Activated naive CD8-positive, alpha-beta T cell treated with anti-CD3 and anti-CD28 coated beads for 36 hours (primary cell): ENCODE data around the gene PLXNB2. TPM values are rescaled to one million over a fixed set of nuclear protein-coding genes. Genes with fewer than 3 reads are reported as not detected.
A peak's percentile ranks its signal among the peaks of the same experiment; 100 is the strongest.

ENCODE experiments used
- DNase-seq: peaks from one replicate; pipeline ENCODE4 v3.0.0; 2021
- H3K27ac Mint-ChIP-seq: one replicate; pipeline ENCODE4 v1.8.0; 2022; ENCODE audit warnings: mild to moderate bottlenecking, moderate library complexity, mixed read lengths
- H3K27me3 Mint-ChIP-seq: one replicate; pipeline ENCODE4 v1.8.0; 2022; ENCODE audit warnings: mild to moderate bottlenecking, mixed read lengths
- H3K36me3 Mint-ChIP-seq: one replicate; pipeline ENCODE4 v1.8.0; 2021; ENCODE audit warnings: mild to moderate bottlenecking, mixed read lengths
- H3K4me1 Mint-ChIP-seq: one replicate; pipeline ENCODE4 v1.8.0; 2021; ENCODE audit warnings: mixed read lengths
- H3K4me3 Mint-ChIP-seq: one replicate; pipeline ENCODE4 v1.8.0; 2022; ENCODE audit warnings: mild to moderate bottlenecking, moderate library complexity, mixed read lengths
- H3K9me3 Mint-ChIP-seq: one replicate; pipeline ENCODE4 v1.8.0; 2022; ENCODE audit warnings: mixed read lengths
- total RNA-seq, 2 experiments: library from RNA; stranded (reverse); gene quantifications; one replicate each; pipeline ENCODE4 v1.2.3, GENCODE V29; 2021

The PLXNB2 gene
- total RNA-seq, 2 experiments from 2014 or later, result 16.1 to 16.8 TPM

- H3K27me3 Mint-ChIP-seq, result peaks cover 22% of the 10 kb centered on the region
- H3K4me1 Mint-ChIP-seq, result no peaks in the 10 kb centered on the region
- no peaks in the 10 kb centered on the region for H3K36me3 Mint-ChIP-seq
- no peak overlapping the region for H3K4me3 Mint-ChIP-seq
- H3K9me3 Mint-ChIP-seq, result no peaks in the 10 kb centered on the region
- no peak for DNase-seq
- no peak overlapping the region for H3K27ac Mint-ChIP-seq
These were observed 51.1 kb downstream of the PLXNB2 start for GRCh38 chr22:50256258-50256862.

GRCh38 chr22:50255607-50256006 is 51.8 kb downstream of the PLXNB2 start:
- Mint-ChIP-seq H3K9me3 (no peaks in the 10 kb centered on the region), H3K27ac (no peak overlapping the region)

DNA sequence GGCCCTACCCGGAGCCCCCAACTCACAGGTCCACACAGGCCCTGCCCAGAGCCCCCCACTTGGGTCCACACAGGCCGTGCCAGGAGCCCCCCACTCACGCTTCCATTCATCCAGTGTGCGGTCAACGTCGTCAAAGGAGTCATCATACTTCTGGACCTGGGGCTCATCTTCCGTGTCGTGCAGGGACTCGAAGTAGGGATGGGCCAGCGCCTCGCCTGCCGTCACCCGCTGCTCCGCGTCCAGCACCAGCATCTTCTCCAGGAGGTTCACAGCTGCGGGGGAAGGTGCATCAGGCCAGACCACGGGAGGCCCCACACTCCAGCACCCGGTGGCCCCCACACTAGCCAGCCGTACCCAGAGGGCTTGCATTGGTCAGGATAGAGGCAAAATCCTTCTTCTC is 52.3 kb downstream of the PLXNB2 start:
- no peak overlapping the region for H3K4me3 Mint-ChIP-seq
- H3K4me1 Mint-ChIP-seq, result peaks cover 5% of the 10 kb centered on the region
- no peaks in the 10 kb centered on the region for H3K9me3 Mint-ChIP-seq
- peaks cover 16% of the 10 kb centered on the region for H3K27me3 Mint-ChIP-seq
- H3K36me3 Mint-ChIP-seq, result no peaks in the 10 kb centered on the region
- DNase-seq, result no peak
- no peak overlapping the region for H3K27ac Mint-ChIP-seq

More at GRCh38 chr22:50255607-50256006, 51.8 kb downstream of the PLXNB2 start:
- Mint-ChIP-seq H3K27me3 (peaks cover 21% of the 10 kb centered on the region), H3K4me3 (no peak overlapping the region), H3K36me3 (no peaks in the 10 kb centered on the region), H3K4me1 (peaks cover 1% of the 10 kb centered on the region)
- no peak for DNase-seq

GRCh38 chr22:50253941-50254340 is 53.5 kb downstream of the PLXNB2 start:
- H3K27me3 Mint-ChIP-seq, result peaks cover 4% of the 10 kb centered on the region
- DNase-seq, result no peak
- H3K4me3 Mint-ChIP-seq, result no peak overlapping the region
- no peak overlapping the region for H3K27ac Mint-ChIP-seq
- no peaks in the 10 kb centered on the region for H3K36me3 Mint-ChIP-seq
- H3K9me3 Mint-ChIP-seq, result no peaks in the 10 kb centered on the region
- peaks cover 5% of the 10 kb centered on the region for H3K4me1 Mint-ChIP-seq

DNA sequence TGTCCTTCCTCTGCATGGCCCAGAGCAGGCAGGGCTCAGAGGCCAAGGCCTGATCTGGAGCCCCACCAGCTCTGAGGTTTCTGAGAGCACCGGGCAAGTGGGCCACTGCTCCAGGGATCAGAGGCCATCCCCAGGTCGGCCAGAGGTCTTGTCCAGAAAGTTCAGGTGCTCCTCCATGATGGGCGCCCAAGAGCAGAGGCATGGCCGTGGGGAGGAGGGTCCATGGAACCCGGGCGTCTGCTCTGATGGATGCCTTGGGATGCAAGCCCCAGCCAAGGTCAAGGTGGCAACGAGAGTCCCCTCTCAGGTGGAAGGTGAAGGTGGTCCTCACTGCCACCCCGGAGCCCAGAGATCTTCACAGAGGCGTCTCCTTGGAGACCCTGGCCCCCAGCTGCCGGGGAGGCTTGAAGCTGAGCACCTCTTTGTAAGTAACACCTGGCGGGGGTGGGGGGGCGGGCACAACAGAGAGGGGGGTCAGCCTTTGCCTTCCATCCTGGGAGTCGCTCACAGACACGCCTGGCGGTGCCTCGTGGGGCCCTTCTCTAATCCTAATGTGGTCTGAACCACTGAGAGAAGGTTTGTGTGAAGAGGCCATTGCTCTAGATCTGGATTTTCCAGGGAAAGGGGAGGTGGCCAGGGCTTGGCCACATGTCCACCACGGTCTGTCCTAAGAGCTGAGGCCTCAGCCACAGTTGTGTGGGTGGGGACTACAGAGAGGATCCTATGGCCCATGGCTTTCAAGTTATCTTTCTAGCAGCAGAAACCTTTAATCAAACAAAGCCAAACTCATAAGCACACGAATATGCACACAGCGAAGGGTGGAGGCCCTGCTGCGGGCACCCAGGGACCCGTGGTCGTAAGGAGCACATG is 54.2 kb downstream of the PLXNB2 start:
- H3K27ac Mint-ChIP-seq, result no peak overlapping the region
- H3K4me1 Mint-ChIP-seq, result peaks cover 5% of the 10 kb centered on the region
- no peaks in the 10 kb centered on the region for H3K36me3 Mint-ChIP-seq
- no peak for DNase-seq
- no peaks in the 10 kb centered on the region for H3K27me3 Mint-ChIP-seq
- no peaks in the 10 kb centered on the region for H3K9me3 Mint-ChIP-seq
- H3K4me3 Mint-ChIP-seq, result no peak overlapping the region

- peak; percentile 72 for DNase-seq
- no peaks in the 10 kb centered on the region for H3K27me3 Mint-ChIP-seq
- H3K36me3 Mint-ChIP-seq, result peaks cover 5% of the 10 kb centered on the region
- peaks cover 8% of the 10 kb centered on the region for H3K4me1 Mint-ChIP-seq
- H3K4me3 Mint-ChIP-seq, result no peak overlapping the region
- H3K9me3 Mint-ChIP-seq, result no peaks in the 10 kb centered on the region
- no peak overlapping the region for H3K27ac Mint-ChIP-seq
These were observed 55.1 kb downstream of the PLXNB2 start for GRCh38 chr22:50252082-50253045.

GRCh38 chr22:50251477-50252081 is 55.9 kb downstream of the PLXNB2 start:
- Mint-ChIP-seq H3K4me1 (peaks cover 11% of the 10 kb centered on the region), H3K36me3 (peaks cover 8% of the 10 kb centered on the region), H3K4me3 (peak overlapping the region; percentile 18), H3K27ac (no peak overlapping the region), H3K9me3 (no peaks in the 10 kb centered on the region), H3K27me3 (no peaks in the 10 kb centered on the region)
- DNase-seq, result no peak

DNA sequence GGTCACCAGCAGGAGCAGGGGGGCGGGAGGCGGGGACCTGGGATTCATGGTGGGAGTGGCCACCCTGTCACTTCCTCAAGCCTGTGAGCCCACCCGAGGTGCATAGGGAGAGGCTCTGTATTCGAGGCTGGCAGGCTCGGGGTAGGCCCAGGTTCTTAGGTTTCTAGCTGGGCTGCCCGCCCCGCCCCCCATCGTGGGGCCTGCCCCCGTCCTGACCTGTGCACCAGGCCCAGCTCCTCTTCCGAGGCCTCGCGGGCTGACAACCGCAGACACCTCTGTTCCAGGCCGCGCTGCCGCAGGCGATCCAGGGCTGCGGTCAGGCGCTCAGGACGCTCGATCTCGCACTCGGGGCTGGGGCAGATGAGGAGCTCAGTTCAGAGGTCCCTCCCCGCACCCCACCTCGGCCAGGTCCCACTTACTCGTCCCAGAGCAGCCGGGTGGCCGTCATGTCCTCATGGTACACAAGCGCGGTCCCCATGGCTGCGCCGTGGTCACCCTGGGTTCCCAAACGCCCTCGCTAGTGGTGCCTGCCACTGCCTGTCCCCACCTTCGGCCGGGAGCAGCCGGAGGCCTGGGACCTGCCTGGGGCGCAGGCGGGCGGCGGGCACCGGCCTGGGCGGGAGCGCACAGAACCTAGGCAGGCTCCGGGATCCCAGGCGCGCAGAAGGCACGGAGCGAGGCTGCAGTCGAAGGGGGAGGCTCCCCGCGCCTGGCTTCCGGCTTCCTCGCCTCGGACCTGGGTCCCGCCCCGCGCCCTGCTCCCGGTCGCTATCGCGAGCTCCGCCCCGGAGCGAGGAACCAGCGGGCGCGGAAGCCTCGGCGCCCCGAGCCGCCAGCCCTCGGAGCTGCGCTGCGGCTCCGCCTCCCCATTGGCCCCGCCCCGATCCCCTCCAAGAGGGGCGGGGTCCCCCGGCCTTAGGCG is 56.6 kb downstream of the PLXNB2 start, which contains the start of gene HDAC10:
Gene HDAC10, minus strand, starts transcription at position 711 of the 922 bp plus-strand sequence. Its CDS starts 233 bp downstream, at position 478.
- peak within 1 kb of the TSS; percentile 81 for H3K27ac Mint-ChIP-seq
- peak within 1 kb of the TSS; percentile 83 for H3K4me3 Mint-ChIP-seq
- H3K9me3 Mint-ChIP-seq, result no peaks in the 10 kb centered on the region
- H3K36me3 Mint-ChIP-seq, result peaks cover 8% of the 10 kb centered on the region
- no peaks in the 10 kb centered on the region for H3K27me3 Mint-ChIP-seq
- peak; percentile 91 for DNase-seq
- peaks cover 11% of the 10 kb centered on the region for H3K4me1 Mint-ChIP-seq

DNA sequence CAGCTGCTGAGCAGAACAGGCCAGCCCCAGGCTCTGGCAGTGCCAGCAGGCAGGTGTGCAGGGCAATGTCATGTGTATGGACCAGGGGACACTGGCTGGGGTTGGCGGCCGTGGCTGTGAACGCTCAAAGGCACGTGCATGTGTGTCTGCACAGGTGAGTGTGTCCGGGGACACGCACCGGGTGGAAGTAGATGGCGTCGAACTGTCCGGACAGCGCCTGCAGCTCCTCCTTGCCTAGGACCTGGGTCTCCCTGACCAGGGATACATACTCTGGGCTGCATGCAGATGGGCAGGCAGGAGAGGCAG is 57.2 kb downstream of the PLXNB2 start:
- Mint-ChIP-seq H3K4me3 (peak overlapping the region; percentile 83), H3K27me3 (no peaks in the 10 kb centered on the region), H3K36me3 (peaks cover 8% of the 10 kb centered on the region), H3K9me3 (no peaks in the 10 kb centered on the region), H3K4me1 (peaks cover 11% of the 10 kb centered on the region), H3K27ac (no peak overlapping the region)
- no peak for DNase-seq

DNA sequence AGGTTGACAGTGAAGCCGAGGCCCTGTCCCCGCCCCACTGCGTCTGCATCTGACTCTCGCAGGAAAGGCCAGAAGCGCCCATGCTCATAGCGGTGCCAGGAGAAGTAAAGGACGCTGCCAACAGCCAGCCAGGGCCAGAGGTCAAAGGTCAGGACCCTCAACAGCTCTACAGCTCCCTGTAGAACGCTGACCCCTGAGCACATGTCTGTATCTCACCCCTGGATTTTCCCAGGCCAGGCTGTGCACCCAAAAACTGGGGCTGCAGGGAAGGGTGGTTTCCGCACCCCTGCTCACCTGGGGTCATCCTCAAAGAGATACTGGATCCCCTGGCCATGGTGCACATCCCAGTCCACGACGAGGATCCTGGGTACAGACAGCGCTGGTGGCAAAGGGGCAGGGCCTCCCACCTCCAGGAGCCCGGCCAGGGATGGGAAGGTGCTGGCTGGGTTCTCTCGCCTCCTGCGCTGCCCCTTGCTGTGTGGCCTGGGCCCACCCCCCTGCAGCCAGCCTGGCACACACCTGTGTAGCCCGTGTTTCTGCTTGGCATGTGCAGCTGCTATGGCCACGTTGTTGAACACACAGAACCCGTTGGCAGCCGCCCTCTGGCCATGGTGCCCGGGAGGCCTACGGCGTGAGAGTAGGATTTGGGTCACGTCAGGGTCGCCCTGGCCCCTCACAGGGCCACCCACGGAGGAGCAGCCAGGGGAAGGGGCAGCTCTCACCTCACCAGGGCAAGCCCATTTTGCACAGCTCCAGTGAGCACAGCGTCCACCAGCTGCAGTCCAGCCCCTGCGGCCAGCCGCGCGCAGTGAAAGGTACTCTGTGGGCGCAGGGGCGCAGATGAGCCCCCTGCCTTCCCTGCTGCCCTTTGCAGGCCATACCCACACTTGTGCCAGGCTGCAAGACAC is 57.9 kb downstream of the PLXNB2 start:
- Mint-ChIP-seq H3K36me3 (peaks cover 11% of the 10 kb centered on the region), H3K9me3 (no peaks in the 10 kb centered on the region), H3K4me3 (peak overlapping the region; percentile 83), H3K4me1 (peaks cover 11% of the 10 kb centered on the region), H3K27ac (no peak overlapping the region), H3K27me3 (no peaks in the 10 kb centered on the region)
- no peak for DNase-seq

- peaks cover 11% of the 10 kb centered on the region for H3K4me1 Mint-ChIP-seq
- no peak overlapping the region for H3K27ac Mint-ChIP-seq
- H3K36me3 Mint-ChIP-seq, result peaks cover 15% of the 10 kb centered on the region
- H3K27me3 Mint-ChIP-seq, result no peaks in the 10 kb centered on the region
- DNase-seq, result no peak
- no peaks in the 10 kb centered on the region for H3K9me3 Mint-ChIP-seq
- H3K4me3 Mint-ChIP-seq, result no peak overlapping the region
These were observed 59.0 kb downstream of the PLXNB2 start for GRCh38 chr22:50248196-50249081.

- no peak overlapping the region for H3K27ac Mint-ChIP-seq
These were observed 59.7 kb downstream of the PLXNB2 start for GRCh38 chr22:50247748-50248147.

More at GRCh38 chr22:50247748-50248147, 59.7 kb downstream of the PLXNB2 start:
- Mint-ChIP-seq H3K4me1 (peaks cover 16% of the 10 kb centered on the region), H3K4me3 (no peak overlapping the region), H3K9me3 (no peaks in the 10 kb centered on the region), H3K36me3 (peaks cover 15% of the 10 kb centered on the region), H3K27me3 (no peaks in the 10 kb centered on the region)
- DNase-seq, result no peak
